Measurements from ENCODE around the gene PPP1R7.

Gene PPP1R7

GRCh38 chr2:241214209-241214608, 63.9 kb downstream of the PPP1R7 start:
- no peak for DNase-seq (ENCODE audit: low spot score)

GRCh38 chr2:241214766-241215165, 64.5 kb downstream of the PPP1R7 start:
- no peak for DNase-seq (ENCODE audit: low spot score)

GRCh38 chr2:241215421-241215820, 65.2 kb downstream of the PPP1R7 start:
- DNase-seq (ENCODE audit: low spot score), result no peak

- DNase-seq (ENCODE audit: low spot score), result no peak
Measured at GRCh38 chr2:241216211-241216761, 66.0 kb downstream of the PPP1R7 start.

- DNase-seq (ENCODE audit: low spot score), result no peak
Measured at GRCh38 chr2:241217320-241218031, 67.2 kb downstream of the PPP1R7 start.

GRCh38 chr2:241218131-241219029, 68.1 kb downstream of the PPP1R7 start:
- peak; percentile 25 for DNase-seq (ENCODE audit: low spot score)

- DNase-seq (ENCODE audit: low spot score), result no peak
Measured at GRCh38 chr2:241219030-241219382, 68.7 kb downstream of the PPP1R7 start.

GRCh38 chr2:241219856-241220356, 69.6 kb downstream of the PPP1R7 start:
- DNase-seq (ENCODE audit: low spot score), result no peak

GRCh38 chr2:241223211-241224017, 73.1 kb downstream of the PPP1R7 start:
- DNase-seq (ENCODE audit: low spot score), result peak; percentile 51

GRCh38 chr2:241224018-241224850, 74.0 kb downstream of the PPP1R7 start:
- no peak for DNase-seq (ENCODE audit: low spot score)

GRCh38 chr2:241224851-241225438, 74.7 kb downstream of the PPP1R7 start:
- DNase-seq (ENCODE audit: low spot score), result no peak

- DNase-seq (ENCODE audit: low spot score), result no peak
Measured at GRCh38 chr2:241225545-241225944, 75.3 kb downstream of the PPP1R7 start.

- DNase-seq (ENCODE audit: low spot score), result no peak
Measured at GRCh38 chr2:241225983-241226382, 75.7 kb downstream of the PPP1R7 start.

- no peak for DNase-seq (ENCODE audit: low spot score)
Measured at GRCh38 chr2:241226723-241227572, 76.7 kb downstream of the PPP1R7 start.

GRCh38 chr2:241227594-241227993, 77.3 kb downstream of the PPP1R7 start:
- no peak for DNase-seq (ENCODE audit: low spot score)

GRCh38 chr2:241228081-241228859, 78.0 kb downstream of the PPP1R7 start:
- no peak for DNase-seq (ENCODE audit: low spot score)

- no peak for DNase-seq (ENCODE audit: low spot score)
Measured at GRCh38 chr2:241228860-241229516, 78.7 kb downstream of the PPP1R7 start.
